Measurements from ENCODE around the gene ANKIB1. TPM values are rescaled to one million over a fixed set of nuclear protein-coding genes. Genes with fewer than 3 reads are reported as not detected.
"Not testable (repeated sequence)": the region's sequence is repeated elsewhere in the genome, so short reads cannot be mapped to it uniquely, and the experiment has no call there.

The ANKIB1 gene
- polyA plus RNA-seq, 1 donor, result 38.2 TPM

GRCh38 chr7:92400013-92400412 lies 154.2 kb downstream of the ANKIB1 start:
- no CpG with 5 or more reads among the region's 2 CpGs for WGBS (ENCODE audit: insufficient coverage, low lambda C conversion rate)
- Histone ChIP-seq H3K4me1 (ENCODE audit: control insufficient read depth, insufficient read depth, low read length) (peaks cover 26% of the 10 kb centered on the region), H3K9me3 (ENCODE audit: control insufficient read depth, low read depth, low read length) (no peaks in the 10 kb centered on the region), H3K36me3 (ENCODE audit: control insufficient read depth, insufficient read depth, low read length) (peaks cover 31% of the 10 kb centered on the region), H3K27ac (ENCODE audit: low read length) (no peak overlapping the region), H3K27me3 (ENCODE audit: control insufficient read depth, insufficient read depth, low read length) (no peaks in the 10 kb centered on the region), H3K4me3 (ENCODE audit: low read length) (no peak overlapping the region)
- DNase-seq, result no peak

- peak; percentile 68 to 88 for DNase-seq
- Histone ChIP-seq H3K27ac (ENCODE audit: low read length) (peak overlapping the region; percentile 67), H3K4me3 (ENCODE audit: low read length) (no peak overlapping the region), H3K9me3 (ENCODE audit: control insufficient read depth, low read depth, low read length) (no peaks in the 10 kb centered on the region), H3K27me3 (ENCODE audit: control insufficient read depth, insufficient read depth, low read length) (no peaks in the 10 kb centered on the region), H3K36me3 (ENCODE audit: control insufficient read depth, insufficient read depth, low read length) (peaks cover 9% of the 10 kb centered on the region), H3K4me1 (ENCODE audit: control insufficient read depth, insufficient read depth, low read length) (peaks cover 26% of the 10 kb centered on the region)
- no CpG with 5 or more reads among the region's 4 CpGs for WGBS (ENCODE audit: insufficient coverage, low lambda C conversion rate)
Measured at GRCh38 chr7:92402920-92403759, 157.4 kb downstream of the ANKIB1 start.

- DNase-seq, result no peak
- no peaks in the 10 kb centered on the region for H3K9me3 ChIP-seq (ENCODE audit: control insufficient read depth, low read depth, low read length)
- no peaks in the 10 kb centered on the region for H3K27me3 ChIP-seq (ENCODE audit: control insufficient read depth, insufficient read depth, low read length)
- no peak overlapping the region for H3K4me3 ChIP-seq (ENCODE audit: low read length)
- peak overlapping the region; percentile 67 for H3K27ac ChIP-seq (ENCODE audit: low read length)
- WGBS (ENCODE audit: insufficient coverage, low lambda C conversion rate), result 80% methylated on average over 1 of the region's 6 CpGs
- H3K4me1 ChIP-seq (ENCODE audit: control insufficient read depth, insufficient read depth, low read length), result peaks cover 26% of the 10 kb centered on the region
- H3K36me3 ChIP-seq (ENCODE audit: control insufficient read depth, insufficient read depth, low read length), result peaks cover 4% of the 10 kb centered on the region
Measured at GRCh38 chr7:92403760-92404074, 157.9 kb downstream of the ANKIB1 start.

- Histone ChIP-seq H3K4me1 (ENCODE audit: control insufficient read depth, insufficient read depth, low read length) (peaks cover 26% of the 10 kb centered on the region), H3K9me3 (ENCODE audit: control insufficient read depth, low read depth, low read length) (no peaks in the 10 kb centered on the region), H3K27ac (ENCODE audit: low read length) (peak overlapping the region; percentile 67), H3K36me3 (ENCODE audit: control insufficient read depth, insufficient read depth, low read length) (peaks cover 3% of the 10 kb centered on the region), H3K4me3 (ENCODE audit: low read length) (no peak overlapping the region), H3K27me3 (ENCODE audit: control insufficient read depth, insufficient read depth, low read length) (no peaks in the 10 kb centered on the region)
- no peak for DNase-seq
- WGBS (ENCODE audit: insufficient coverage, low lambda C conversion rate), result no CpG with 5 or more reads among the region's 6 CpGs
Measured at GRCh38 chr7:92404170-92404614, 158.4 kb downstream of the ANKIB1 start.

- Histone ChIP-seq H3K27ac (ENCODE audit: low read length) (no peak overlapping the region), H3K9me3 (ENCODE audit: control insufficient read depth, low read depth, low read length) (no peaks in the 10 kb centered on the region), H3K36me3 (ENCODE audit: control insufficient read depth, insufficient read depth, low read length) (no peaks in the 10 kb centered on the region), H3K4me3 (ENCODE audit: low read length) (no peak overlapping the region), H3K27me3 (ENCODE audit: control insufficient read depth, insufficient read depth, low read length) (no peaks in the 10 kb centered on the region), H3K4me1 (ENCODE audit: control insufficient read depth, insufficient read depth, low read length) (peaks cover 6% of the 10 kb centered on the region)
- WGBS (ENCODE audit: insufficient coverage, low lambda C conversion rate), result 100% methylated on average over 1 of the region's 1 CpG
- no peak for DNase-seq
Measured at GRCh38 chr7:92409357-92409756, 163.6 kb downstream of the ANKIB1 start.

GRCh38 chr7:92410162-92410561 lies 164.4 kb downstream of the ANKIB1 start:
- not testable (repeated sequence) for H3K4me1 ChIP-seq (ENCODE audit: control insufficient read depth, insufficient read depth, low read length); H3K36me3 ChIP-seq (ENCODE audit: control insufficient read depth, insufficient read depth, low read length); H3K9me3 ChIP-seq (ENCODE audit: control insufficient read depth, low read depth, low read length); H3K27me3 ChIP-seq (ENCODE audit: control insufficient read depth, insufficient read depth, low read length); DNase-seq; H3K4me3 ChIP-seq (ENCODE audit: low read length); H3K27ac ChIP-seq (ENCODE audit: low read length)
- no CpG with 5 or more reads among the region's 6 CpGs for WGBS (ENCODE audit: insufficient coverage, low lambda C conversion rate)

GRCh38 chr7:92412745-92413144 lies 167.0 kb downstream of the ANKIB1 start:
- no peaks in the 10 kb centered on the region for H3K36me3 ChIP-seq (ENCODE audit: control insufficient read depth, insufficient read depth, low read length)
- H3K9me3 ChIP-seq (ENCODE audit: control insufficient read depth, low read depth, low read length), result no peaks in the 10 kb centered on the region
- no peak overlapping the region for H3K27ac ChIP-seq (ENCODE audit: low read length)
- H3K4me1 ChIP-seq (ENCODE audit: control insufficient read depth, insufficient read depth, low read length), result no peaks in the 10 kb centered on the region
- no peaks in the 10 kb centered on the region for H3K27me3 ChIP-seq (ENCODE audit: control insufficient read depth, insufficient read depth, low read length)
- H3K4me3 ChIP-seq (ENCODE audit: low read length), result no peak overlapping the region
- no peak for DNase-seq
- 80% methylated on average over 3 of the region's 11 CpGs for WGBS (ENCODE audit: insufficient coverage, low lambda C conversion rate)

- H3K4me1 ChIP-seq (ENCODE audit: control insufficient read depth, insufficient read depth, low read length), result no peaks in the 10 kb centered on the region
- no peak for DNase-seq
- H3K4me3 ChIP-seq (ENCODE audit: low read length), result no peak overlapping the region
- H3K9me3 ChIP-seq (ENCODE audit: control insufficient read depth, low read depth, low read length), result no peaks in the 10 kb centered on the region
- no peaks in the 10 kb centered on the region for H3K36me3 ChIP-seq (ENCODE audit: control insufficient read depth, insufficient read depth, low read length)
- H3K27ac ChIP-seq (ENCODE audit: low read length), result no peak overlapping the region
- H3K27me3 ChIP-seq (ENCODE audit: control insufficient read depth, insufficient read depth, low read length), result no peaks in the 10 kb centered on the region
- WGBS (ENCODE audit: insufficient coverage, low lambda C conversion rate), result no CpG with 5 or more reads among the region's 5 CpGs
Measured at GRCh38 chr7:92413550-92413949, 167.8 kb downstream of the ANKIB1 start.

GRCh38 chr7:92415225-92415624 lies 169.5 kb downstream of the ANKIB1 start:
- no peaks in the 10 kb centered on the region for H3K9me3 ChIP-seq (ENCODE audit: control insufficient read depth, low read depth, low read length)
- WGBS (ENCODE audit: insufficient coverage, low lambda C conversion rate), result 92% methylated on average over 2 of the region's 5 CpGs

GRCh38 chr7:92417913-92418312 lies 172.1 kb downstream of the ANKIB1 start:
- H3K4me3 ChIP-seq (ENCODE audit: low read length), result no peak overlapping the region
- H3K27ac ChIP-seq (ENCODE audit: low read length), result no peak overlapping the region
- no peak for DNase-seq
- no peaks in the 10 kb centered on the region for H3K36me3 ChIP-seq (ENCODE audit: control insufficient read depth, insufficient read depth, low read length)
- no peaks in the 10 kb centered on the region for H3K9me3 ChIP-seq (ENCODE audit: control insufficient read depth, low read depth, low read length)
- H3K4me1 ChIP-seq (ENCODE audit: control insufficient read depth, insufficient read depth, low read length), result no peaks in the 10 kb centered on the region
- H3K27me3 ChIP-seq (ENCODE audit: control insufficient read depth, insufficient read depth, low read length), result no peaks in the 10 kb centered on the region
- no CpG with 5 or more reads among the region's 5 CpGs for WGBS (ENCODE audit: insufficient coverage, low lambda C conversion rate)

More at GRCh38 chr7:92415225-92415624, 169.5 kb downstream of the ANKIB1 start:
- H3K27me3 ChIP-seq (ENCODE audit: control insufficient read depth, insufficient read depth, low read length), result no peaks in the 10 kb centered on the region
- H3K4me3 ChIP-seq (ENCODE audit: low read length), result no peak overlapping the region
- no peaks in the 10 kb centered on the region for H3K4me1 ChIP-seq (ENCODE audit: control insufficient read depth, insufficient read depth, low read length)
- H3K27ac ChIP-seq (ENCODE audit: low read length), result no peak overlapping the region
- no peaks in the 10 kb centered on the region for H3K36me3 ChIP-seq (ENCODE audit: control insufficient read depth, insufficient read depth, low read length)
- DNase-seq, result no peak
